Activated CD8-positive, alpha-beta memory T cell treated with anti-CD3 and anti-CD28 coated beads, Interleukin-2, amount 10 ng/mL, durations not matched to agents 7 days and 5 days (primary cell): ENCODE measurements around the gene MAFF. TPM values are rescaled to one million over a fixed set of nuclear protein-coding genes. Genes with fewer than 3 reads are reported as not detected.

Experiments
- ATAC-seq: fragments of 150-1000 bp; cut with Tn5 transposase; one replicate; pipeline ENCODE4 v1.10.0; 2021; ENCODE audit warnings: moderate library complexity
- CTCF ChIA-PET: fragments of 350-600 bp; sonication (Branson Sonifier 250); formaldehyde crosslinking; loops from one replicate; lab custom pipeline; 2021; ENCODE audit warnings: antibody characterized with exemption; lab: Charles Lee
- DNase-seq: peaks from one replicate; pipeline ENCODE4 v3.0.0-alpha.2; 2020
- H3K27ac Mint-ChIP-seq: one replicate; pipeline ENCODE4 v1.8.0; 2021; ENCODE audit warnings: mild to moderate bottlenecking, mixed read lengths
- H3K27me3 Mint-ChIP-seq: one replicate; pipeline ENCODE4 v1.8.0; 2021; ENCODE audit warnings: mixed read lengths
- H3K36me3 Mint-ChIP-seq: one replicate; pipeline ENCODE4 v1.8.0; 2021; ENCODE audit warnings: mild to moderate bottlenecking, mixed read lengths
- H3K4me1 Mint-ChIP-seq: one replicate; pipeline ENCODE4 v1.8.0; 2021; ENCODE audit warnings: mixed read lengths
- H3K4me3 Mint-ChIP-seq: one replicate; pipeline ENCODE4 v1.8.0; 2021; ENCODE audit warnings: mild to moderate bottlenecking, moderate library complexity, mixed read lengths
- H3K9me3 Mint-ChIP-seq: one replicate; pipeline ENCODE4 v1.8.0; 2022; ENCODE audit warnings: low read depth, mixed read lengths
- total RNA-seq, 2 experiments: library from RNA; stranded (reverse); gene quantifications; one replicate each; pipeline ENCODE4 v1.2.3, GENCODE V29; 2021

MAFF gene
- total RNA-seq, 2 experiments from 2014 or later: 6.6 to 7.8 TPM

DNA sequence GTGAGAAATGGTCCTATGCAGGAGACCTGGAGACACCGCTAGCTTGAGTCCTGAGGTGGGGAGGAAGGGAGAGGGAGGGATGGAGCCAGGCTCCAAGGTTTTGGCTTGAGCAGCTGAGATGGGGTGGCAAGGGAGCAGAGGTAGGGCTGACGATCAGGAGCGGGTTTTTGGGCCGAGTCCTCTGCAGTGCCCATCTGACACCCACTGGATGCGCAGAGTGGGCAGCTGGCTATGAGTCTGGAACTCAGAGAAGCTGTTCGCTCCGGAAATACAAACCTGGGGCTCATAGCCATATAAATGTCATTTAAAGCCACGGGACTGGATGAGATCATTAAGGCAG lies 453 bp upstream of the MAFF start:
- Mint-ChIP-seq H3K27me3 (no peaks in the 10 kb centered on the region), H3K36me3 (no peaks in the 10 kb centered on the region), H3K9me3 (no peaks in the 10 kb centered on the region), H3K4me3 (peak overlapping the region; percentile 79), H3K27ac (peak overlapping the region; percentile 97), H3K4me1 (peaks cover 52% of the 10 kb centered on the region)
- no peak for ATAC-seq
- DNase-seq: no peak
- CTCF ChIA-PET: interaction anchor here (0.7 to 1.4 kb wide), 10 partner anchors 10 to 370 kb away, joined by 3 to 6 read pairs (median 3); partner anchors contain the start of gene PLA2G6

DNA sequence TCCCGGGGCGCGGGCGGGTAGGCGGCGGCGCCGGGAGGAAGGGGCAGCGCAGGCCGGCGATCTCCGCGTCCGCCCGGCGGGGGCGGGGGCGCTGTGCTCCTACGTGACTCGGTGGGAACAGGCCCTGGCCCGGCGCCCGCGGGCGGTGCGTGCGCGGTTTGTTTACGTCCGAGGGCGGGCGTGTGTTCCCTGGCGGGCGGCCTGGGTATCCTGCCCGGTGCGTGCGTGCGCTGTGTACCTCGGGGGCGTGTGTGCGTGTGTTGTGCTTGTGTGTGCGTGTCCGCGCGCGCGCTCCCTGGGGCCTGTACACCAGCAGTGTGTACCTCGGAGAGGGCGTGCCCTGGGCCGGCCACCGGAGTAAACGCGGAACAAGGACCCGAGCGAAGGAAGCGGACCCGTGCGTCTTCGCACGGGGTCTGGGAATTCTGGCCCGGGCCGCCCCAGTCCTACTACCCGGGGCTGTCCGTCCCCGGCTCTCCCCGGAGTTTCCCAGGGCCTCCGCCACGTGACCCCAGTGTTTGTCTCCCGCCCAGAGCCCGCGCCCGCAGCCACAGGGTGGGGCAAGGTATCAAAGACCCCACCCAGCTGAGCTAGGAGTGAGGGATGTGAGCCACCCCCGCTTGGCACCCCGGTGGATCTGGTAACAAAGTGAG lies 769 bp downstream of the MAFF start:
- no peaks in the 10 kb centered on the region for H3K9me3 Mint-ChIP-seq
- H3K27ac Mint-ChIP-seq: peak overlapping the region; percentile 78
- peak overlapping the region; percentile 80 for H3K4me3 Mint-ChIP-seq
- DNase-seq (peak; percentile 73), ATAC-seq (peak; percentile 25)
- peaks cover 52% of the 10 kb centered on the region for H3K4me1 Mint-ChIP-seq
- CTCF ChIA-PET: interaction anchor here (1.0 to 1.8 kb wide), 3 partner anchors 9 to 150 kb away, joined by 3 to 5 read pairs (median 3); no protein-coding TSS in a partner anchor
- no peaks in the 10 kb centered on the region for H3K27me3 Mint-ChIP-seq
- H3K36me3 Mint-ChIP-seq: no peaks in the 10 kb centered on the region

DNA sequence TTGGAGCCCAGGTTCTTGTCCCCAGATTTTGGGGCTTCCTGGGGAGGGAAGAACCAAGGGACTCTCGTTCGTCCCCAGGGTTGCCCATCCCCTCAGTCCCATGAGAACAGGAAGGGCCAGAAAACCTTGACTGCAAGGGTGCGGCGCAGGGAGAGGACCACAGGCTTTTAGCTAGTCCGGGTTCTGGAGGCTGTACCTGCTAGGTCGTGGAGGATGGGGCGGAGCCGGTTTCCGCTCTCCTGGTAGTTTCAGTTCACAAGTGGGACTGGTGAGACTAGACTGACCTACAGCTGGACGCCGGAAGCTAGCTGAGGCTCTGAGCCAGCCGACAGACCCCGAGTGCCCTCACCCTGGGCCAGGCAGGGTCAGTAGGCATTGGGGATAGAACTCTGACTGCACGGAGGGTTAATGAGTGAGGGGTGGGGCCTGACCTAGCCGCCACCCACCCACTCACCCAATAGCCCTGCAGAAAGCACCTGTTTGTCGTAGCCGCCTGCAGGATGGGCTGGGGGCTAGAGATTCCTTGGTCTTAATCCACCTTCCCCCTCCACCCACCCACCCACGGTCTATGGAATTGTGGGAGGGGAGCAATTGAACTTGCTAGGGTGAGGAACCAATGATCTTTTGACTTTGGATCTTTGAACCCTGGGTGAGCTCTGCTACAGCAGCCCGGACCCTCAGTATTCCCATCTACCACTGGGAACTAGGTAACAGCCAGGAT lies 1.5 kb downstream of the MAFF start:
- H3K9me3 Mint-ChIP-seq: no peaks in the 10 kb centered on the region
- CTCF ChIA-PET: interaction anchor here (0.5 to 1.8 kb wide), 4 partner anchors 11 to 151 kb away, joined by 3 to 6 read pairs (median 4); no protein-coding TSS in a partner anchor
- ATAC-seq (peak; percentile 22), DNase-seq (peak; percentile 77)
- H3K4me1 Mint-ChIP-seq: peaks cover 52% of the 10 kb centered on the region
- peak overlapping the region; percentile 78 for H3K27ac Mint-ChIP-seq
- H3K27me3 Mint-ChIP-seq: no peaks in the 10 kb centered on the region
- no peaks in the 10 kb centered on the region for H3K36me3 Mint-ChIP-seq
- peak overlapping the region; percentile 80 for H3K4me3 Mint-ChIP-seq

DNA sequence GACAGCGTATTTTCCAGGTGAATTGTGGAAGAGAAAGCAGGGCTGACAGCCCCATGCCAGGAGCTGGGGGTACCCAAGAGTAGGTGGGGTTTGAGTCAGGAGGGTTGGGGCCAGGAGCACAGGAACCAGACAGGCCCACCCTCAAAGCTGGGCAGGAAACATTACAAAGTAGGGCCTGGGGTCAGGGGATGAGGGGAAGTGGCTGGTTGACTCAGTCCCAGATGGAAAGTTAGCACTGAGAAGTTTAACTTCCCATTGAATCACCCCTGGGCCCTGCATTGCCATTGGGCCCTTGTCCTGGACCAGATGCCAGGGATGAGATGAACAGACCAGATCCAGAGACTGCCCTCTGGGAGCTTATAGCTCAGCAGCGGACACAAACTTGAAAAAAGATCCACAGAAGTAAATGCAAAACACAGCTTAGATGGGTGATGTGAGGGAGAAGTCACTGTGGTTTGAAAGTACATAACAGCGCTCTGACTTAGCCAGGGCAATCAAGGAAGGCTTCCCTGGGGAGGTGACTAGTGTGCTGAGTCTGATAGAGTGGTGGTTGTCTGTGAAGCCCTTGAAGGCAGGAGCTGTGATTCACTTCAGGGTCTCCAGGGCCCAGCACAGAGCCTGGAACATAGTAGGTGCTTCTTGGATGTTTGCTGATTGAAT lies 2.2 kb downstream of the MAFF start:
- H3K4me1 Mint-ChIP-seq: peaks cover 46% of the 10 kb centered on the region
- DNase-seq (no peak), ATAC-seq (no peak)
- CTCF ChIA-PET: interaction anchor here (0.7 to 1.8 kb wide), 5 partner anchors 11 to 152 kb away, joined by 3 to 6 read pairs (median 4); partner anchors contain the start of gene PLA2G6
- peak overlapping the region; percentile 80 for H3K4me3 Mint-ChIP-seq
- H3K9me3 Mint-ChIP-seq: no peaks in the 10 kb centered on the region
- no peaks in the 10 kb centered on the region for H3K36me3 Mint-ChIP-seq
- H3K27ac Mint-ChIP-seq: peak overlapping the region; percentile 41
- no peaks in the 10 kb centered on the region for H3K27me3 Mint-ChIP-seq

DNA sequence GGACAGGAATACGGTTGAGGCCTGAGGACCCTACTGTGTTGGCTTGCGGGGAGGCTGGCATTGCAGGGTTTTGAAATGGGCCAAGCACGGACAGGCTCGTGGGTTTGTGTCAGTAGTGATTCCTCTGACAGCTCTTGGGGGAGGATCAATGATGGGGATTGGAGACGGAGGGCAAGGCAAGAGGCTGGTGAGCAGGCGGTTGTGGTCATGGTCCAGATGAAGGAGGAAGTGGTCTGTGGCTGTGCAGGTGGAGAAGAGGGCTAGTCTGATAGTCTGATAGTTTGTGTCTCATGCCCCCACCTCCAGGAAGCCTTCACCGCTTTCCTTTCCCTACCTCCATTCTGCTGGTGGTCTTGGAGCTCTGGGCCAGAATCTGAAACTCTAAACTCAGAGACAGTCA lies 3.0 kb downstream of the MAFF start:
- Mint-ChIP-seq H3K4me1 (peaks cover 40% of the 10 kb centered on the region), H3K27me3 (no peaks in the 10 kb centered on the region), H3K4me3 (peak overlapping the region; percentile 7), H3K27ac (peak overlapping the region; percentile 48), H3K36me3 (no peaks in the 10 kb centered on the region), H3K9me3 (no peaks in the 10 kb centered on the region)
- ATAC-seq (no peak), DNase-seq (peak; percentile 83)
- CTCF ChIA-PET: interaction anchor here (0.7 to 1.6 kb wide), 4 partner anchors 23 to 152 kb away, joined by 3 to 4 read pairs (median 4); partner anchors contain the start of gene PLA2G6

DNA sequence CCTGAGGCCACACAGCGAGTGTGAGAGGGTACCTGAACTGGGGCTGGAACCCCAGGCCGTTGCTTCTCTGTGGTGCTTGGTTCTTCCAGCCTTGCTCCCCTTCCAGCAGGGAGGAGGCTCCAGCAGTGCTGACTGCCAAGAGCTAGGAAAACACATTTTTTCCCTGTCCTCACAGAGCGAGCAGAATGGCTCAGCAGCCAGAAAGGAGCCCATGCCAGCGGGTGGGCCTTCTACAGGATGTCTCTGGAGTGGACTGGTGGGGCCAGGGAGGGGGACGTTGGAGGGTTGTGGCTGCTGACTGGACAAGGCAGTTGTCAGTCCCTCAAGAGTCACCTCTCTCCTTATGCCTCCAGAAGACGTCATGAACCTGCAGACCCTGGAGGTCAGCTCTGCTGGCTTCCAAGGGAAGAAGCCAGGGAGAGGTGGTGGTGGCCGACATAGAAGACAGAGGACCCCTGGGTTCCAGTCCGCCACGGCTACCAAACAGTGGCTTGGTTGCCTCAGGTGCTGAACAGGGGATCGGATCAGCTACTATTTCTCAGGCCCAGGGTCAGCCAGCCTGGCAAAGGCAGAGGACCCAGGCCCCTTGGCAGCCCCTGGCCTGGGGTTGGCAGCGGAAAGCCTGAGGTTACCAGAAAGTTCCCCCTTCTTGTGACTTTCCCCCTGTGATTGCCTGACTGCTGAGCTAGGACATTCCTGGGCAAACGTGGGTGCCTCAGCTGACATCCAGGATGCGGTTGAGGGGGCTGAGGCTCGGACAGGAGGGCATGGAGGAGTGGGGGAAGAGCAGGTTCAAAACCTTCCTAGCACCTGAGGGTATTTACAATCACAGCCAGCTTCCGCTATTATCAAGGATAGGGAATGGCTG lies 3.7 kb downstream of the MAFF start:
- no peak for ATAC-seq
- CTCF ChIA-PET: interaction anchor here (0.6 to 1.6 kb wide), 5 partner anchors 25 to 153 kb away, joined by 3 to 4 read pairs (median 3); no protein-coding TSS in a partner anchor
- no peak overlapping the region for H3K27ac Mint-ChIP-seq

DNA sequence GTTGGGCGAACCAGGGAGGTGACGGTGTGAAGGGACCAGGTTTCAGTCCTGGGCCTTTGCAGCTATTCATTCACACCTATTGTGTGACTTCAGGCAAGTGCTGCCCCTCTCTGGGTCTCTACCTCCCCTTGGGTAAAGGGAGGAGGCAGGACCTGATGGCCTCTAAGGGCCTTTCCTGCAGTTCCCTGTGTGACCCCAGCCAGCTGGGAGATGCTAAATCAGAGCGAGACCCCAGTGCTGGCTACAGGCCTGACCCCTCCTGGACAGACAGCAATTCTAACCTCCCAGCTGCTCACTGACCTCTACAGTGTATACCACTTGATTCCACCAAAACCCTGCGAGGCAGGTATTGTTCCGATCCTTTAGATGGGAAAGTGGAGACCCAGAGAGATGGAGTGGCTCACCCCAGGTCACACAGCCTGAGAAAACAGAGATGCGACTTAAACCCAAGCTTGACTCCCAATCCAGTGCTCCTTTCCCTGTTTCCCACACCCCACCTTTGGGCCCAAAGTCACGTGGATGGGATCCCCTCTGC lies 6.2 kb downstream of the MAFF start:
- Mint-ChIP-seq H3K4me1 (peaks cover 23% of the 10 kb centered on the region), H3K36me3 (no peaks in the 10 kb centered on the region), H3K27me3 (no peaks in the 10 kb centered on the region), H3K27ac (peak overlapping the region; percentile 24), H3K9me3 (no peaks in the 10 kb centered on the region), H3K4me3 (no peak overlapping the region)
- ATAC-seq: no peak
- no peak for DNase-seq
- CTCF ChIA-PET: interaction anchor here (0.6 to 1.1 kb wide), 3 partner anchors 39 to 963 kb away, joined by 3 read pairs; no protein-coding TSS in a partner anchor

More for the DNA sequence above, 3.7 kb downstream of the MAFF start:
- Mint-ChIP-seq H3K36me3 (no peaks in the 10 kb centered on the region), H3K27me3 (no peaks in the 10 kb centered on the region), H3K9me3 (no peaks in the 10 kb centered on the region), H3K4me1 (peaks cover 37% of the 10 kb centered on the region), H3K4me3 (no peak overlapping the region)
- DNase-seq: no peak

DNA sequence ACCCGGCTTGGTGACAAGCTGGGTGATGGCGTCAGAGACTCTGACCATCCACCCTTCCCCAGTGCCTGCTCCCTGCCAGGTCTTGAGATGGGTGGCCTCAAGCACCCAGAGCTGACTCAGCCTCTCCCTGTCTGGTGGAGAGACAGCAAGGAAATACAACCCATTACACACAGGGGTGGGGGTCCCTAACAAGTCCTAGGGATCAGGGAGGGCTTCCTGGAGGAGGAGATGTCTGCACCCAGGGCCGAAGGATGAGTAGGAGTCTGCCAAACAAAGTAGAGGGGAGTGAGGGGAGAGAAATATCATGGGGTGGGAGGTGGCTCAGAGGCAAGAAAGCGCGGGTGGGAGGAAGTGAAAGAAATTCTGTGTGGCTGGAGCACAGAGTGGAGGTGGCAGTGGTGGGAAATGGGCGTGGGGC lies 6.8 kb downstream of the MAFF start:
- DNase-seq (no peak), ATAC-seq (no peak)
- H3K27me3 Mint-ChIP-seq: no peaks in the 10 kb centered on the region
- H3K27ac Mint-ChIP-seq: no peak overlapping the region
- H3K4me3 Mint-ChIP-seq: no peak overlapping the region
- CTCF ChIA-PET: interaction anchor here (1.0 kb wide), 1 partner anchor 22 kb away, joined by 3 read pairs; no protein-coding TSS in a partner anchor
- no peaks in the 10 kb centered on the region for H3K9me3 Mint-ChIP-seq
- H3K36me3 Mint-ChIP-seq: peaks cover 4% of the 10 kb centered on the region
- H3K4me1 Mint-ChIP-seq: peaks cover 22% of the 10 kb centered on the region

DNA sequence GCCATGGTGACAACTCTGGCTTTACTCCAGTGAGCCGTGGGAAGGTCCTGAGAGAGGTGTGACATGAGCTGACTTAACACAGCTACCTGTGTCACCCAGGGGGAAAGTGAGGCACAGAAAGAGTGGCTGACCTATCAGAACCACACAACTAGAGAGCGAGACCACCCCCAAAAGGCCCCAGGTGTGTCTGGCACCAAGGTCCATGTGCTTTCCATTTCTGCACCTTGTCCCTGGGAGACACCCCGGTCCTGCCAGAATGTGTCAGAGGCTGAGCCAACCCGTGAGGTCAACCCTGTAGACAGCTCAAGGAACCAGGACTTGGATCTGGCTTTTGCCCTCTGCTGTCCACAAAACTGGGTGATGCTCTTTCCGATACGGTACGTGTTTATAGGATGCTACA lies 9.8 kb downstream of the MAFF start:
- Mint-ChIP-seq H3K4me3 (no peak overlapping the region), H3K27me3 (peaks cover 4% of the 10 kb centered on the region), H3K27ac (no peak overlapping the region), H3K4me1 (peaks cover 8% of the 10 kb centered on the region), H3K36me3 (peaks cover 4% of the 10 kb centered on the region), H3K9me3 (no peaks in the 10 kb centered on the region)
- CTCF ChIA-PET: interaction anchor here (1.3 to 1.4 kb wide), 3 partner anchors 10 to 29 kb away, joined by 3 read pairs; partner anchors contain the start of gene MAFF
- DNase-seq (no peak), ATAC-seq (no peak)

DNA sequence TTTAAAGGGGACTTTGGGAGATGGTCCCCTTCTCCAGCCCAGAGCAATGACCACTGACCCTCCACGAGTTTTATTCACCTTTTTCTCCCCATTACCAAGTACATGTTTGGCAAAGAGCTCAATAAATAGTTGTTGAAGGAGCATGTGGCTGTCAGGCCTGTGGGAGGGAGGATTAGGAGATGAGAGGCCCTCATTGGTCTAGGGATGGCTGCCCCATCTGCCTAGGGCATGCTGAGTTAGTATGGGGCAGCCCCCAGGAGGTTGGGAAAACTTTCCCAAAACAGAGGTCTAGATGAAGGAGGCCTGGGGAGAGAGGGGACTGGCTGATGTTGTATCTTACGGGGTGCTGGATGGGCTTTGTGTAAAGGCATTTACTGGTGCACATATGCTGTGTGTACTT lies 10.6 kb downstream of the MAFF start:
- CTCF ChIA-PET: interaction anchor here (1.3 kb wide), 2 partner anchors 11 to 28 kb away, joined by 3 read pairs; partner anchors contain the start of gene MAFF
- Mint-ChIP-seq H3K27ac (no peak overlapping the region), H3K27me3 (peaks cover 4% of the 10 kb centered on the region), H3K9me3 (no peaks in the 10 kb centered on the region), H3K4me3 (no peak overlapping the region), H3K36me3 (peaks cover 4% of the 10 kb centered on the region), H3K4me1 (peaks cover 8% of the 10 kb centered on the region)
- ATAC-seq (no peak), DNase-seq (no peak)

DNA sequence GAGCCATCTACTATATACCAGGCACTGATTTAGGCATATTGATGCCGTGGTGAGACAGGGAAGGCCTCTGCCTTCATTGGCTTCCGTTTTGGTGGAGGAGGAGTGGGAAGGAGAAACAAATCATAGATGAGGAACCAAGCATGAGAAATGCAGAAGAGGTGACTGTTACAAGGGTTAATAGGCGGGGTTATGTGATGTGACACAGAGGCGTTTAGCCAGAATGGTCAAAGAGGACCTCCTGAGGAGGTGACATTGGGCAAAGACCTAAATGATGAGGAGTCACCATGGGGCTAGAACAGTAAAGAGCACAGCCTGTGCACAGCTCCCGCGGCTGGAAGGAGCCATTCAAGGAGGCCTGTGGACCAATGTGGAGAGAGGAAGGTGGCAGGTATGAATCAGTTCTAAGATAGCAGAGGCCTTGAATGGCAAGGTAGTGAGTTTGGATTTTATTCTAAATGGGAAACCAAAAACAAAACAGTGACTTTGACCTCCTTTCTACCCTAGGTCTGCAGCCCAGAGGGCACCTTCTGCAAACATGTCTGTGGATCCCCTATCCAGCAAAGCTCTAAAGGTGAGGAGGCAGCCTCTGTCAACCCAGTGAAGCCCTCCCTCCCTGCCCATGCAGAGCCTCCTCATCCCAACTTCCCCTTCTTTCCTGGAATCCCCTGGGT lies 11.7 kb downstream of the MAFF start:
- no peak for ATAC-seq
- Mint-ChIP-seq H3K4me3 (no peak overlapping the region), H3K36me3 (peaks cover 4% of the 10 kb centered on the region), H3K27me3 (peaks cover 4% of the 10 kb centered on the region), H3K4me1 (peaks cover 14% of the 10 kb centered on the region), H3K9me3 (no peaks in the 10 kb centered on the region), H3K27ac (no peak overlapping the region)
- CTCF ChIA-PET: interaction anchor here (1.1 to 1.6 kb wide), 2 partner anchors 12 to 99 kb away, joined by 3 to 10 read pairs; partner anchors contain the start of gene MAFF
- no peak for DNase-seq

DNA sequence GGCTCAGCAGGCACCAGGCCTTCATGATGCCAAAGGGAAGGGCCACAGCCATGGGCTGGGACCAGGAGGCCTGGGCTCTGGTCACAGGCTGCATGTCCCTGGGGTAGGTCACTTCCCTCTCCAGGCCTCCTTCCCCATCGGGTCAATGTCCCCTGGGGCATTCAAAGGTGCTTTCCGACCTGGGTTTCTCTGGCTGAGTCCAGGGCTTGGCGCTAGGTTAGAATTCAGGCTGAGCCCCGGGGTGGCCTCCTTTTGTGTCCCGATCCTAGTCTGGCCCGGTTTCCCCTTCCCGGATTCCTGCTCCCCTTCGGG lies 12.2 kb downstream of the MAFF start:
- DNase-seq: no peak
- Mint-ChIP-seq H3K27ac (no peak overlapping the region), H3K36me3 (peaks cover 4% of the 10 kb centered on the region), H3K4me3 (no peak overlapping the region), H3K27me3 (peaks cover 4% of the 10 kb centered on the region), H3K9me3 (no peaks in the 10 kb centered on the region), H3K4me1 (peaks cover 19% of the 10 kb centered on the region)
- no peak for ATAC-seq
- CTCF ChIA-PET: interaction anchor here (1.0 to 1.6 kb wide), 5 partner anchors 10 to 99 kb away, joined by 3 to 10 read pairs (median 3); partner anchors contain the start of genes MAFF and PLA2G6
